Stomach (tissue), 9 donors: ENCODE results near the gene SENP8. TPM values are rescaled to one million over a fixed set of nuclear protein-coding genes. Genes with fewer than 3 reads are reported as not detected.

Experiments
- DNase-seq, 2 donors: peaks; one replicate each; pipeline versions ENCODE4 v3.0.0 to v3.0.0-alpha.2; 2013 to 2019
- H3K27ac ChIP-seq, 5 donors: fragments of 200-600 bp in 4 of 5; sonication (generic) in 4 of 5; one replicate each; pipeline ENCODE4 v1.5.1; 2013 to 2019; ENCODE audit warnings: mild to moderate bottlenecking in 1 of 5, moderate library complexity in 1 of 5
- H3K27me3 ChIP-seq, 3 donors: fragments of 200-600 bp; sonication (generic); one replicate each; pipeline ENCODE4 v1.5.1; 2017 to 2019; ENCODE audit warnings: mixed run types in 1 of 3
- H3K36me3 ChIP-seq, 4 donors: fragments of 200-600 bp; sonication (generic); 1 replicate in 3 of 4; 2 replicates in 1 of 4; pipeline ENCODE4 v1.5.1; 2016 to 2019
- H3K4me1 ChIP-seq, 4 donors: fragments of 200-600 bp; sonication (generic); one replicate each; pipeline ENCODE4 v1.5.1; 2016 to 2019
- H3K4me3 ChIP-seq, 4 donors: fragments of 200-600 bp; sonication (generic) in 3 of 4; one replicate each; pipeline ENCODE4 v1.5.1; 2016 to 2019; ENCODE audit warnings: mild to moderate bottlenecking in 1 of 4
- H3K9me3 ChIP-seq, 4 donors: fragments of 200-600 bp; sonication (generic); one replicate each; pipeline ENCODE4 v1.5.1; 2016 to 2019
- EP300 ChIP-seq: sonication (generic); formaldehyde crosslinking; IDR thresholded peaks from one replicate; pipeline ENCODE4 v1.6.1; 2017; ENCODE audit warnings: antibody characterized with exemption
- POLR2A ChIP-seq, 4 donors: fragments of 450-650 bp; IDR thresholded peaks; one replicate each; pipeline ENCODE4 v1.6.1; 2016; ENCODE audit warnings: antibody characterized with exemption in 4 of 4, control low read depth in 2 of 4, mild to moderate bottlenecking in 1 of 4, moderate library complexity in 1 of 4
- POLR2AphosphoS5 ChIP-seq, 3 donors: sonication (generic); formaldehyde crosslinking; IDR thresholded peaks; one replicate each; pipeline ENCODE4 v1.6.1; 2016; ENCODE audit warnings: antibody characterized with exemption in 3 of 3
- WGBS, 5 donors: extraction: QIAGEN DNeasy Blood & Tissue Kit in 3 of 5; methylation state at CpG; one replicate each; pipeline versions ENCODE4 v1.1.5 to v1.1.7; 2013 to 2018; 5-methylcytosine and 5-hydroxymethylcytosine counted together
- intact Hi-C: fragments of 100-400 bp; cut with DNase I; formaldehyde crosslinking; loops from one replicate; pipeline ENCODE4 v1.15.1; 2023; ENCODE audit warnings: low total_unique reads
- polyA plus RNA-seq, 3 donors: library from polyadenylated mRNA; stranded (reverse); fragments of 200-250 nt; gene quantifications; one replicate each; pipeline ENCODE4 v1.2.3, GENCODE V29; 2013
- total RNA-seq, 5 donors: library from RNA; depleted of rRNA; stranded (reverse); fragments of >200 nt; gene quantifications; one replicate each; pipeline versions ENCODE4 v1.1.0 to v1.2.3, GENCODE V29; 2014 to 2016
- TF ChIP-seq, protein P1 (sequence below), 7 experiments: fragments of 450-650 bp in 4 of 7; fragments of 200-600 bp in 3 of 7; sonication (generic) in 3 of 7; IDR thresholded peaks; one replicate each; pipeline ENCODE4 v1.5.1; 2016 to 2019; ENCODE audit warnings: antibody characterized with exemption in 7 of 7, control low read depth in 2 of 7, mild to moderate bottlenecking in 1 of 7
- donor health status: healthy with polysubstance abuse.
- donor health status: Bipolar disorder and iron deficiency.
- donor health status: healthy.

Gene SENP8
- total and polyA plus RNA-seq, 8 donors = 0.45 to 3.8 (median 2.2) TPM; not detected in 1

DNA sequence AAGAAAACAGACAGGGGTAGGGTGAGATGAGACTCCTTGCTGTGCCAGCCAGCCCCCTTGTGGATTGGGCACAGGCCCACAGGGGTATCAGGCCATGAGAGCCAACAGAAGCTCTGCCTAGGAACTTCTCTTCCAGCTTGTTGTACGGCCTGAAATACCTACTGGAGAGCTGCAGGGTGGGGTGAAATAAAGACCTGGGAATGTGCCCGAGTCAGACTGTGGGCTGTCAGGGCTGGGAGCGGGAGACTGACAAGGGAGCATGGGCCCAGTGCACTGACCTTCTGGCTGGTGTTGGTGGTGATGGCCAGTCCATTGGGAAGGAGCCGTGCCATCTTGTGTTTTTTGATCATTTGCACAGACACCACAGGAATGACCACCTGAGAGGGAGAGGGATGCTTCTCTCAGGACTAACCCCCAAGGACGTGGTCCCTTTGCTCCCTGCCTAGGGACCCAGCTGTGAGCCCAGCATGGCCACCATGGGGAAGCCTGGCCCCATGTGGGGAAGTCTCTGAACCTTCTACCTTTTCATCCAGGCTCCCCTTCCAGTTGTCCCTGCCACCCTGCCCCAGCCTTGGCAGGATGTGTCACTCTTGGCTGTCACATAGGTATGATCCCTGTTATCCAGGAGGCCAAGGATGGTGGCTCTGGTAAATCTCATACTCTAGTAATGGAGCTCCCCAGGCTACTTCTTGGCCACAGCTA is 48.7 kb downstream of the SENP8 start:
- no peak overlapping the region for H3K27ac ChIP-seq
- intact Hi-C loops = no loop called here
- peaks cover 11 to 24% (median 15%) of the 10 kb centered on the region in 4 donors for H3K4me1 ChIP-seq
- TF ChIP-seq, protein P1, sequence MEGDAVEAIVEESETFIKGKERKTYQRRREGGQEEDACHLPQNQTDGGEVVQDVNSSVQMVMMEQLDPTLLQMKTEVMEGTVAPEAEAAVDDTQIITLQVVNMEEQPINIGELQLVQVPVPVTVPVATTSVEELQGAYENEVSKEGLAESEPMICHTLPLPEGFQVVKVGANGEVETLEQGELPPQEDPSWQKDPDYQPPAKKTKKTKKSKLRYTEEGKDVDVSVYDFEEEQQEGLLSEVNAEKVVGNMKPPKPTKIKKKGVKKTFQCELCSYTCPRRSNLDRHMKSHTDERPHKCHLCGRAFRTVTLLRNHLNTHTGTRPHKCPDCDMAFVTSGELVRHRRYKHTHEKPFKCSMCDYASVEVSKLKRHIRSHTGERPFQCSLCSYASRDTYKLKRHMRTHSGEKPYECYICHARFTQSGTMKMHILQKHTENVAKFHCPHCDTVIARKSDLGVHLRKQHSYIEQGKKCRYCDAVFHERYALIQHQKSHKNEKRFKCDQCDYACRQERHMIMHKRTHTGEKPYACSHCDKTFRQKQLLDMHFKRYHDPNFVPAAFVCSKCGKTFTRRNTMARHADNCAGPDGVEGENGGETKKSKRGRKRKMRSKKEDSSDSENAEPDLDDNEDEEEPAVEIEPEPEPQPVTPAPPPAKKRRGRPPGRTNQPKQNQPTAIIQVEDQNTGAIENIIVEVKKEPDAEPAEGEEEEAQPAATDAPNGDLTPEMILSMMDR (IDR thresholded peaks at IDR 0.05) = no peak
- TF ChIP-seq EP300 (no peak), POLR2A (IDR thresholded peaks at IDR 0.05) (no peak), POLR2AphosphoS5 (IDR thresholded peaks at IDR 0.05) (no peak)
- 90 to 97% (median 94%) methylated on average over 5 of the region's 5 CpGs for WGBS, 5 donors
- H3K9me3 ChIP-seq = no peaks in the 10 kb centered on the region
- H3K27me3 ChIP-seq = no peaks in the 10 kb centered on the region
- DNase-seq = no peak
- H3K36me3 ChIP-seq = no peaks in the 10 kb centered on the region
- H3K4me3 ChIP-seq = no peak overlapping the region

DNA sequence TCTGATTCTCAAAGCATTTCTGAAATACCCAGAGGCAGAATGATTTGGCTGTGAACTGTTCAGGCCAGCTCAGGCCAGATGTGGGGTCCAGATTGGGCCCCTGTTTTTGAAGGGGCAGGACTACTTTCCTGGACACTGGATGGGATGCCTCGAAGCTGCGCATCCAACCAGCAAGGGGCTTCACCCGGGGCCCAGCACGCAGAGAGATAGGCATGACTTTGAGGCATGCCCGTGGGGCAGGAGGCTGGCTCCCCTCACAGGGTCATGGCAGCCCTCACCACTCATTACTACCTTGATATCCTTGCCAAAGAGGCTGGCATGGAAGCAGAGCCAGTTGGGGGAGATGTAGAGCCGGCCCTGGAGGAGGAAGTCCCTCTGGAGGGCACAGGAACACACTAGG is 49.2 kb downstream of the SENP8 start:
- H3K36me3 ChIP-seq = no peaks in the 10 kb centered on the region
- no peak for TF ChIP-seq POLR2AphosphoS5 (IDR thresholded peaks at IDR 0.05)
- 38 to 95% (median 74%) methylated on average over 1 to 6 of the region's 6 CpGs for WGBS, 5 donors
- no peaks in the 10 kb centered on the region for H3K9me3 ChIP-seq
- peaks cover 11 to 23% (median 15%) of the 10 kb centered on the region in 4 donors for H3K4me1 ChIP-seq
- intact Hi-C loops = no loop called here
- H3K27me3 ChIP-seq = no peaks in the 10 kb centered on the region
- no peak overlapping the region for H3K4me3 ChIP-seq
- no peak overlapping the region for H3K27ac ChIP-seq
- no peak for DNase-seq

DNA sequence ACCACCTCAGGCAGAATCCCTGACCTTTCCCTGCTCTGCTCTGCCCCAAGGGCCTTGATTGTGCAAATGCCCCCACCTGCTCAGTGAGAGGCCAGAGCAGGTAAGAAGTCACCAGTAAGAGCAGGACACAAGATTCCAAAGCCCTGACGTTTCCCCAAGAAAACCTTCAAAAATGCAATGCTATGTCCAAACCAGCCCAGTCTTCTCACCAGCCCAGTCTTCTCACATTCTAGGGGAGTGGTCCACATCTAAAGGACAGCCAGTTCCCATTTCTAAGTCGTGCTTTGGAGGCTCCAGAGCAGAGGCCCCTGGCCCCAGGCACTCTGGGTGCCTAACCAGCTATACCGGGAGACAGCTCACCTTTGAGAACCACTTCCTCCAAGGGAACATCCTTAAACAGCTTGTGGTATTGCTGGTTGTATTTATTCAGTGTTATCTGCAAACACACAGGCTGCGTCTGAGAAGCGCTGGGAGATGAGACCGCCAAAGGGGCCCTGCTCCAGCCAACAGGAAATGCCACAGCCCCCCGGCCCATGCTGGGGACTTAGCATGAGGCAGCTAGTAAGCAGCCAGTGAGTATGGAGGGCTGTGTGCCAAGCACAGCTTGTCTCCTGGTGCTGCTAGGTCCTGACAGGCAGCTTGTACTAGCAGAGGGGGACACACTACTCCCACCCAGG is 50.1 kb downstream of the SENP8 start:
- H3K4me3 ChIP-seq = no peak overlapping the region
- no peaks in the 10 kb centered on the region for H3K9me3 ChIP-seq
- no peaks in the 10 kb centered on the region for H3K27me3 ChIP-seq
- peak; percentile 34 to 75 for DNase-seq
- no peak overlapping the region for H3K27ac ChIP-seq
- no peak for TF ChIP-seq POLR2AphosphoS5 (IDR thresholded peaks at IDR 0.05)
- no peak for TF ChIP-seq POLR2A (IDR thresholded peaks at IDR 0.05)
- no peak for TF ChIP-seq EP300
- 24 to 38% (median 30%) methylated on average over 3 to 7 of the region's 7 CpGs for WGBS, 5 donors
- H3K4me1 ChIP-seq = peaks cover 11 to 23% (median 15%) of the 10 kb centered on the region in 4 donors
- intact Hi-C loops = no loop called here
- no peaks in the 10 kb centered on the region for H3K36me3 ChIP-seq

- peaks cover 11 to 23% (median 15%) of the 10 kb centered on the region in 4 donors for H3K4me1 ChIP-seq
- TF ChIP-seq, protein P1 (IDR thresholded peaks at IDR 0.05) = no peak
- TF ChIP-seq POLR2A (IDR thresholded peaks at IDR 0.05) (no peak), EP300 (no peak), POLR2AphosphoS5 (IDR thresholded peaks at IDR 0.05) (no peak)
- intact Hi-C loops = no loop called here
- no peaks in the 10 kb centered on the region for H3K27me3 ChIP-seq
- WGBS, 5 donors = 39 to 60% (median 40%) methylated on average over 3 to 4 of the region's 4 CpGs
- no peak overlapping the region for H3K4me3 ChIP-seq
- DNase-seq = peak in 1 of 2 donors; percentile 31
- no peak overlapping the region for H3K27ac ChIP-seq
- no peaks in the 10 kb centered on the region for H3K9me3 ChIP-seq
- no peaks in the 10 kb centered on the region for H3K36me3 ChIP-seq
These were observed 50.6 kb downstream of the SENP8 start for GRCh38 chr15:72168808-72169190.

- no peak overlapping the region for H3K27ac ChIP-seq
- peaks cover 11 to 23% (median 15%) of the 10 kb centered on the region in 4 donors for H3K4me1 ChIP-seq
- no peak overlapping the region for H3K4me3 ChIP-seq
- TF ChIP-seq POLR2AphosphoS5 (IDR thresholded peaks at IDR 0.05) (no peak), POLR2A (IDR thresholded peaks at IDR 0.05) (no peak), EP300 (no peak)
- TF ChIP-seq, protein P1 (IDR thresholded peaks at IDR 0.05) = no peak
- no peaks in the 10 kb centered on the region for H3K27me3 ChIP-seq
- 52 to 72% (median 61%) methylated on average over 9 to 10 of the region's 10 CpGs for WGBS, 5 donors
- intact Hi-C loops = no loop called here
- H3K9me3 ChIP-seq = no peaks in the 10 kb centered on the region
- peak in 1 of 2 donors; percentile 44 for DNase-seq
- no peaks in the 10 kb centered on the region for H3K36me3 ChIP-seq
These were observed 51.2 kb downstream of the SENP8 start for GRCh38 chr15:72169236-72169920.
